K562 (cell line): Measurements from ENCODE around the gene GZMM. TPM values are rescaled to one million over a fixed set of nuclear protein-coding genes. Genes with fewer than 3 reads are reported as not detected.

ENCODE experiments used
- CTCF ChIP-seq, 3 experiments: IDR thresholded peaks in 2 of 3; conservative IDR thresholded peaks in 1 of 3; 2 replicates each; pipeline ENCODE4 v1.5.1; 2011 to 2012; ENCODE audit warnings: low read length in 3 of 3, mild to moderate bottlenecking in 3 of 3, control low read depth in 2 of 3, improper control_type of control experiment in 1 of 3, inconsistent platforms in 1 of 3, low read depth in 1 of 3, mixed read lengths in 1 of 3, moderate library complexity in 1 of 3; ENCODE audit not compliant: insufficient read depth in 2 of 3
- GTF2F1 ChIP-seq: IDR thresholded peaks from 2 replicates; pipeline ENCODE4 v1.6.1; 2011; ENCODE audit warnings: low read depth, low read length, improper control_type of control experiment
- IRF2 ChIP-seq: sonication (generic); formaldehyde crosslinking; IDR thresholded peaks from 2 replicates; pipeline ENCODE4 v1.8.1; 2022; ENCODE audit warnings: mild to moderate bottlenecking, missing genetic modification reagents
- LARP7 ChIP-seq: fragments of 450-650 bp; IDR thresholded peaks from 2 replicates; pipeline ENCODE4 v1.6.1; 2016
- NR2C1 ChIP-seq, 2 experiments: fragments of 450-650 bp; IDR thresholded peaks; 2 replicates each; pipeline ENCODE4 v1.6.1; 2017; ENCODE audit warnings: mild to moderate bottlenecking in 2 of 2, antibody characterized with exemption in 1 of 2, inconsistent platforms in 1 of 2, missing compliant biosample characterization in 1 of 2, missing genetic modification characterization in 1 of 2
- PCBP1 ChIP-seq: fragments of 200-400 bp; formaldehyde crosslinking; IDR thresholded peaks from 2 replicates; pipeline ENCODE4 v1.6.1; 2018; ENCODE audit warnings: mild to moderate bottlenecking, low read depth, low read length; ENCODE audit not compliant: poor library complexity, severe bottlenecking
- PHF20 ChIP-seq: fragments of 450-650 bp; IDR thresholded peaks from 2 replicates; pipeline ENCODE4 v1.6.1; 2018; ENCODE audit not compliant: partially characterized antibody
- POLR2G ChIP-seq: fragments of 200-400 bp; formaldehyde crosslinking; IDR thresholded peaks from 2 replicates; pipeline ENCODE4 v1.6.1; 2017; ENCODE audit warnings: low read depth, mild to moderate bottlenecking, antibody characterized with exemption, low read length, moderate library complexity
- RBM25 ChIP-seq: fragments of 200-400 bp; formaldehyde crosslinking; IDR thresholded peaks from 2 replicates; pipeline ENCODE4 v1.6.1; 2018; ENCODE audit warnings: low read length, low read depth, moderate library complexity; ENCODE audit not compliant: severe bottlenecking
- SMAD2 ChIP-seq: fragments of 150-350 bp; IDR thresholded peaks from 2 replicates; pipeline ENCODE4 v1.6.1; 2014; ENCODE audit warnings: low read depth, mild to moderate bottlenecking, low read length
- SPI1 ChIP-seq: IDR thresholded peaks from 2 replicates; pipeline ENCODE4 v1.6.1; 2011; ENCODE audit warnings: low read depth, low read length, control low read depth, borderline replicate concordance
- TFE3 ChIP-seq: fragments of 450-650 bp; formaldehyde crosslinking; IDR thresholded peaks from 2 replicates; pipeline ENCODE4 v1.4.0; 2020; ENCODE audit warnings: mild to moderate bottlenecking, mixed read lengths
- XRCC5 ChIP-seq: fragments of 200-400 bp; formaldehyde crosslinking; IDR thresholded peaks from 2 replicates; pipeline ENCODE4 v1.6.1; 2017; ENCODE audit warnings: low read depth, mild to moderate bottlenecking, low read length
- ZBTB11 ChIP-seq, 3 experiments: fragments of 200-800 bp in 1 of 3; fragments of 250-450 bp in 1 of 3; fragments of 450-650 bp in 1 of 3; sonication (Bioruptor Pico) in 1 of 3; sonication (Bioruptor generic) in 1 of 3; formaldehyde crosslinking in 1 of 3; IDR thresholded peaks; 2 replicates each; pipeline versions ENCODE4 v1.6.1 to v1.8.0; 2016 to 2022; ENCODE audit warnings: mild to moderate bottlenecking in 2 of 3, missing genetic modification characterization in 2 of 3, missing compliant biosample characterization in 1 of 3, moderate library complexity in 1 of 3
- ZBTB12 ChIP-seq: fragments of 250-450 bp; sonication (Bioruptor Pico); IDR thresholded peaks from 2 replicates; pipeline ENCODE4 v1.4.0; 2020
- ZNF274 ChIP-seq: IDR thresholded peaks from 2 replicates; pipeline ENCODE4 v1.6.1; 2011; ENCODE audit warnings: low read depth, mild to moderate bottlenecking, low read length, moderate library complexity, borderline replicate concordance
- ZNF3 ChIP-seq: fragments of 250-450 bp; sonication (Bioruptor Pico); IDR thresholded peaks from 2 replicates; pipeline ENCODE4 v1.5.0; 2021; ENCODE audit warnings: mild to moderate bottlenecking, moderate library complexity
- ZNF707 ChIP-seq: fragments of 250-450 bp; sonication (Bioruptor Pico); conservative IDR thresholded peaks from 2 replicates; pipeline ENCODE4 v1.8.0; 2022; ENCODE audit warnings: inconsistent platforms, mild to moderate bottlenecking, moderate library complexity
- ZNF785 ChIP-seq: fragments of 250-450 bp; sonication (Bioruptor Pico); IDR thresholded peaks from 2 replicates; pipeline ENCODE4 v1.4.0; 2020; ENCODE audit warnings: mild to moderate bottlenecking
- polyA plus RNA-seq, 8 experiments: library from polyadenylated mRNA; depleted of rRNA in 4 of 8; stranded (reverse) in 5 of 8; unstranded in 3 of 8; fragments of >200 nt; fragmentation: Nextera tagmentation in 2 of 8; fragmentation: Illumina TruSeq in 1 of 8; extraction: Ambion mirVana in 2 of 8; extraction: Trizol in 1 of 8; gene quantifications; 2 replicates each; pipeline versions ENCODE4 v1.2.1 to v1.2.3, GENCODE V29; 2011 to 2014; ENCODE audit warnings: inconsistent platforms in 1 of 8, missing spikeins in 1 of 8
- total RNA-seq, 7 experiments: library from RNA; depleted of rRNA in 6 of 7; stranded (reverse); fragments of >200 nt in 6 of 7; fragmentation: Illumina TruSeq in 2 of 7; extraction: Trizol in 2 of 7; gene quantifications; 2 replicates each; pipeline versions ENCODE4 v1.2.1 to v1.2.3, GENCODE V29; 2011 to 2021; ENCODE audit warnings: low replicate concordance in 1 of 7

The GZMM gene
- total and polyA plus RNA-seq, 9 of the 15 experiments (the other 6 are each of a cell fraction or from before 2014, with no cell fraction given): 0.08 to 2.6 (median 0.70) TPM; not detected in 2

GRCh38 chr19:535017-535835, 8.6 kb upstream of the GZMM start (continued):
- TF ChIP-seq CTCF (IDR thresholded peaks at IDR 0.05 in 2 of 3, conservative IDR thresholded peaks at IDR 0.05 in 1 of 3; ENCODE audit: insufficient read depth in 2 of 3, low read depth in 1 of 3, low read length in 3 of 3): peak in 1 of 3 experiments; percentile 16; a peak in 1 of 6 replicates
- no peak for TF ChIP-seq TFE3 (CRISPR knock-in tag)
- no peak for TF ChIP-seq PHF20
- TF ChIP-seq PCBP1: peak; percentile 34
- TF ChIP-seq NR2C1 (IDR thresholded peaks at IDR 0.05): no peak
- no peak for TF ChIP-seq NR2C1 (tag; IDR thresholded peaks at IDR 0.05)
- TF ChIP-seq ZNF707 (CRISPR knock-in tag): no peak
- TF ChIP-seq ZNF274: no peak
- peak; percentile 29; the same call in 1 of the 2 replicates for TF ChIP-seq POLR2G
- TF ChIP-seq ZBTB11 (CRISPR knock-in tag; IDR thresholded peaks at IDR 0.05): no peak
- TF ChIP-seq ZBTB12 (CRISPR knock-in tag): no peak
- TF ChIP-seq GTF2F1: no peak
- TF ChIP-seq ZNF785 (CRISPR knock-in tag): no peak
- TF ChIP-seq SPI1: no peak
- no peak for TF ChIP-seq RBM25
- TF ChIP-seq SMAD2: no peak
- no peak for TF ChIP-seq ZNF3 (CRISPR knock-in tag)
- TF ChIP-seq IRF2: 0 out of 2 replicates have a peak, but pooled peaks have one; percentile 24
- no peak for TF ChIP-seq LARP7
- TF ChIP-seq XRCC5: no peak
